Tibial artery (tissue), 4 donors: ENCODE results near the gene STRA6.

Experiments used
- DNase-seq, 2 donors: peaks; one replicate each; pipeline ENCODE4 v3.0.0-alpha.2; 2019
- H3K27ac ChIP-seq, 2 donors: fragments of 200-600 bp; sonication (generic) in 1 of 2; 1 replicate in 1 of 2; 2 replicates in 1 of 2; pipeline ENCODE4 v1.5.1; 2018 to 2019; ENCODE audit warnings: mild to moderate bottlenecking in 1 of 2
- H3K27me3 ChIP-seq, 2 donors: fragments of 200-600 bp; sonication (generic) in 1 of 2; one replicate each; pipeline versions ENCODE4 v1.5.1 to v1.6.0; 2016 to 2019
- H3K36me3 ChIP-seq, 3 donors: fragments of 200-600 bp; sonication (generic) in 2 of 3; one replicate each; pipeline ENCODE4 v1.5.1; 2016 to 2019; ENCODE audit warnings: mild to moderate bottlenecking in 2 of 3
- H3K4me1 ChIP-seq, 4 donors: fragments of 200-600 bp; sonication (generic) in 2 of 4; 1 replicate in 3 of 4; 2 replicates in 1 of 4; pipeline ENCODE4 v1.5.1; 2016 to 2019
- H3K4me3 ChIP-seq, 2 donors: fragments of 200-600 bp; sonication (generic) in 1 of 2; 1 replicate in 1 of 2; 2 replicates in 1 of 2; pipeline ENCODE4 v1.5.1; 2018 to 2019; ENCODE audit warnings: mild to moderate bottlenecking in 2 of 2
- H3K9me3 ChIP-seq, 3 donors: fragments of 200-600 bp; sonication (generic) in 1 of 3; one replicate each; pipeline ENCODE4 v1.5.1; 2016 to 2019
- intact Hi-C: fragments of 100-400 bp; cut with DNase I; formaldehyde crosslinking; loops from one replicate; pipeline ENCODE4 v1.15.0; 2023; ENCODE audit warnings: low total_unique reads
- TF ChIP-seq, protein P1 (sequence below), 2 experiments: fragments of 200-600 bp in 1 of 2; fragments of 450-650 bp in 1 of 2; IDR thresholded peaks; one replicate each; pipeline ENCODE4 v1.5.1; 2017 to 2019; ENCODE audit warnings: antibody characterized with exemption in 2 of 2, mild to moderate bottlenecking in 1 of 2, moderate library complexity in 1 of 2

Gene STRA6

GRCh38 chr15:74217907-74218885, 15.6 kb upstream of the STRA6 start:
- TF ChIP-seq, protein P1, sequence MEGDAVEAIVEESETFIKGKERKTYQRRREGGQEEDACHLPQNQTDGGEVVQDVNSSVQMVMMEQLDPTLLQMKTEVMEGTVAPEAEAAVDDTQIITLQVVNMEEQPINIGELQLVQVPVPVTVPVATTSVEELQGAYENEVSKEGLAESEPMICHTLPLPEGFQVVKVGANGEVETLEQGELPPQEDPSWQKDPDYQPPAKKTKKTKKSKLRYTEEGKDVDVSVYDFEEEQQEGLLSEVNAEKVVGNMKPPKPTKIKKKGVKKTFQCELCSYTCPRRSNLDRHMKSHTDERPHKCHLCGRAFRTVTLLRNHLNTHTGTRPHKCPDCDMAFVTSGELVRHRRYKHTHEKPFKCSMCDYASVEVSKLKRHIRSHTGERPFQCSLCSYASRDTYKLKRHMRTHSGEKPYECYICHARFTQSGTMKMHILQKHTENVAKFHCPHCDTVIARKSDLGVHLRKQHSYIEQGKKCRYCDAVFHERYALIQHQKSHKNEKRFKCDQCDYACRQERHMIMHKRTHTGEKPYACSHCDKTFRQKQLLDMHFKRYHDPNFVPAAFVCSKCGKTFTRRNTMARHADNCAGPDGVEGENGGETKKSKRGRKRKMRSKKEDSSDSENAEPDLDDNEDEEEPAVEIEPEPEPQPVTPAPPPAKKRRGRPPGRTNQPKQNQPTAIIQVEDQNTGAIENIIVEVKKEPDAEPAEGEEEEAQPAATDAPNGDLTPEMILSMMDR (IDR thresholded peaks at IDR 0.05): no peak
- Histone ChIP-seq H3K27me3 (peaks cover 0 to 32% of the 10 kb centered on the region in 2 donors), H3K27ac (no peak overlapping the region), H3K9me3 (no peaks in the 10 kb centered on the region), H3K4me1 (no peaks in the 10 kb centered on the region), H3K36me3 (no peaks in the 10 kb centered on the region), H3K4me3 (no peak overlapping the region)
- intact Hi-C loops: no loop called here
- no peak for DNase-seq

GRCh38 chr15:74216949-74217348, 14.4 kb upstream of the STRA6 start:
- intact Hi-C loops: no loop called here
- TF ChIP-seq, protein P1 (IDR thresholded peaks at IDR 0.05): no peak
- no peak for DNase-seq

GRCh38 chr15:74215958-74216357, 13.4 kb upstream of the STRA6 start:
- Histone ChIP-seq H3K27ac (no peak overlapping the region), H3K4me3 (no peak overlapping the region), H3K4me1 (no peaks in the 10 kb centered on the region), H3K27me3 (peaks cover 0 to 27% of the 10 kb centered on the region in 2 donors), H3K36me3 (no peaks in the 10 kb centered on the region), H3K9me3 (no peaks in the 10 kb centered on the region)
- TF ChIP-seq, protein P1 (IDR thresholded peaks at IDR 0.05): no peak
- DNase-seq: no peak
- intact Hi-C loops: no loop called here

More at GRCh38 chr15:74216949-74217348, 14.4 kb upstream of the STRA6 start:
- Histone ChIP-seq H3K4me1 (no peaks in the 10 kb centered on the region), H3K27ac (no peak overlapping the region), H3K9me3 (no peaks in the 10 kb centered on the region), H3K4me3 (no peak overlapping the region), H3K27me3 (peaks cover 0 to 27% of the 10 kb centered on the region in 2 donors), H3K36me3 (no peaks in the 10 kb centered on the region)

GRCh38 chr15:74214324-74215021, 11.9 kb upstream of the STRA6 start:
- DNase-seq: no peak
- H3K4me3 ChIP-seq: no peak overlapping the region
- H3K27me3 ChIP-seq: peaks cover 0 to 24% of the 10 kb centered on the region in 2 donors
- intact Hi-C loops: no loop called here
- H3K36me3 ChIP-seq: no peaks in the 10 kb centered on the region
- H3K9me3 ChIP-seq: no peaks in the 10 kb centered on the region
- H3K4me1 ChIP-seq: peaks cover 0 to 8% (median 4%) of the 10 kb centered on the region in 4 donors
- no peak overlapping the region for H3K27ac ChIP-seq
- TF ChIP-seq, protein P1 (IDR thresholded peaks at IDR 0.05): no peak

GRCh38 chr15:74213858-74214284, 11.3 kb upstream of the STRA6 start:
- Histone ChIP-seq H3K27me3 (peaks cover 0 to 24% of the 10 kb centered on the region in 2 donors), H3K27ac (no peak overlapping the region), H3K9me3 (no peaks in the 10 kb centered on the region), H3K36me3 (no peaks in the 10 kb centered on the region), H3K4me1 (peaks cover 0 to 8% (median 4%) of the 10 kb centered on the region in 4 donors), H3K4me3 (no peak overlapping the region)
- DNase-seq: no peak
- TF ChIP-seq, protein P1 (IDR thresholded peaks at IDR 0.05): no peak
- intact Hi-C loops: no loop called here
